MM.1S (cell line): ENCODE data around the gene FXYD2.

Source experiments
- DNase-seq: peaks from one replicate; pipeline ENCODE4 v3.0.0-alpha.2; 2015
- H2AFZ ChIP-seq: fragments of 300-600 bp; sonication (generic); 2 replicates; pipeline ENCODE4 v1.6.0; 2016; ENCODE audit warnings: antibody characterized with exemption, low read length
- H3F3A ChIP-seq: fragments of 300-600 bp; sonication (generic); 2 replicates; pipeline ENCODE4 v1.6.1; 2016; ENCODE audit warnings: mild to moderate bottlenecking, antibody characterized with exemption, low read length, moderate library complexity, mixed read lengths; ENCODE audit not compliant: insufficient read depth
- H3K27ac ChIP-seq: fragments of 300-600 bp; sonication (generic); 2 replicates; pipeline ENCODE4 v1.5.1; 2016; ENCODE audit warnings: mild to moderate bottlenecking, low read length
- H3K27me3 ChIP-seq: fragments of 300-600 bp; sonication (generic); replicated peaks from 2 replicates; pipeline ENCODE4 v1.6.0; 2016; ENCODE audit warnings: low read length; ENCODE audit not compliant: insufficient read depth
- H3K36me3 ChIP-seq: fragments of 300-600 bp; sonication (generic); replicated peaks from 2 replicates; pipeline ENCODE4 v1.6.1; 2016; ENCODE audit warnings: mild to moderate bottlenecking, low read length, mixed read lengths; ENCODE audit not compliant: insufficient read depth
- H3K4me1 ChIP-seq: fragments of 300-600 bp; sonication (generic); 2 replicates; pipeline ENCODE4 v1.6.1; 2016; ENCODE audit warnings: low read length, mixed read lengths
- H3K4me2 ChIP-seq: fragments of 300-600 bp; sonication (generic); 2 replicates; pipeline ENCODE4 v1.6.0; 2016; ENCODE audit warnings: low read depth, low read length
- H3K4me3 ChIP-seq: fragments of 300-600 bp; sonication (generic); 2 replicates; pipeline ENCODE4 v1.5.1; 2016; ENCODE audit warnings: low read length, mixed read lengths
- H3K79me2 ChIP-seq: fragments of 300-600 bp; sonication (generic); 2 replicates; pipeline ENCODE4 v1.6.1; 2016; ENCODE audit warnings: mixed run types, low read length, mixed read lengths
- H3K9ac ChIP-seq: fragments of 300-600 bp; sonication (generic); 2 replicates; pipeline ENCODE4 v1.6.1; 2016; ENCODE audit warnings: low read length, mixed read lengths
- H3K9me2 ChIP-seq: fragments of 300-600 bp; sonication (generic); replicated peaks from 2 replicates; pipeline ENCODE4 v1.6.1; 2016; ENCODE audit warnings: mild to moderate bottlenecking, low read length, mixed read lengths; ENCODE audit not compliant: insufficient read depth
- H3K9me3 ChIP-seq: fragments of 300-600 bp; sonication (generic); replicated peaks from 2 replicates; pipeline ENCODE4 v1.6.1; 2016; ENCODE audit warnings: mild to moderate bottlenecking, low read length, mixed read lengths; ENCODE audit not compliant: insufficient read depth
- H4K20me1 ChIP-seq: fragments of 300-600 bp; sonication (generic); 2 replicates; pipeline ENCODE4 v1.6.1; 2016; ENCODE audit warnings: mild to moderate bottlenecking, low read length, moderate library complexity, mixed read lengths; ENCODE audit not compliant: insufficient read depth
- EZH2 ChIP-seq: fragments of 300-600 bp; sonication (generic); optimal IDR thresholded peaks from 2 replicates; pipeline ENCODE3; 2017; ENCODE audit warnings: low read depth, mild to moderate bottlenecking, antibody characterized with exemption, low read length, mixed read lengths
- EZH2phosphoT487 ChIP-seq: fragments of 300-600 bp; sonication (generic); IDR thresholded peaks from 2 replicates; pipeline ENCODE4 v1.6.1; 2018; ENCODE audit warnings: antibody characterized with exemption, low read length
- TF ChIP-seq, protein P1 (sequence below): fragments of 300-600 bp; sonication (generic); IDR thresholded peaks from 2 replicates; pipeline ENCODE4 v1.5.1; 2016; ENCODE audit warnings: antibody characterized with exemption, low read length, mixed read lengths

The FXYD2 gene

DNA sequence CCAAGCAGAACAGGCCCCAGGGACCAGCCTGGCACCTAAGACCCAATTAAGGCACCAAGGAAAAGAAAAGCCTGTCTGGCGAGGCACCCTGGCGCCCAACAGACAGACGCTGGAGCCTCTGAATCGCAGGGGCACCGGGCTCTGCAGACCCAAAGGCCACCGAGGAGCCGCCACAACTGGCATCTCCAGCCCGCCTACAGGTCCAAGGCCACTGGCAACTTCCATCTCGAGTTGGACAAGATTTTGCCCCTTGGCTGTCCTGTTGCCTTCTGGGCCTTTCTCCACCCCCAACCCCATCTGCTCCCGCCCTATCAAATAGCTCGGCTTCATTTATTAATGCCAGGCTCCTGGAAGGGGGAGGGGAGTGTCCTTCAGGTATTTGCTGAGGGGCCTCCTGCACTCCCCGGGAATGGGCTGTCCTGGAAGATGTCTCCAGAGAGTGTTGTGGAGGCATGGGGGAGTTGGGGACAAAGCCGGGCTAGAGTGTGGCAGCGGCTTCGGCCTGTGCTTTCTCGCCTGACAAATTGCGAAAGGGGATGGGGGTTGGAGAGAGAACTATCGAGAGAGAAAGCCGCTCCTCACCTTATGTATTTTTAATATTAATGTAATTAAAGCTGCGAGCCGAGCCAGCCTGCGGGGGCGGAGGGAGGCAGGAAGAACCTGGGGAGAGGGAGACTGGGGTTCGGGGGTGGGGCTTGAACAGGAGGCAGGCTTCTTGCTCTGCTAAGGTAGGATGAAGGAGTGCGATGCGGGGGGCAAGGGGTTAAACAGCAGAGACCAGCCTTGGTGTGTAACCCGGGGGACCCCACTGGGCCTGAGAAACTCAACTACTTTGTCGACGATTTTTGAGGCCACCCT lies 29.5 kb downstream of the FXYD2 start:
- Histone ChIP-seq H3K9me3 (no peaks in the 10 kb centered on the region), H3K4me3 (no peak overlapping the region), H3K36me3 (no peaks in the 10 kb centered on the region), H3K79me2 (no peaks in the 10 kb centered on the region), H3K9me2 (no peaks in the 10 kb centered on the region), H2AFZ (no peak overlapping the region), H3K27me3 (peaks cover 68% of the 10 kb centered on the region), H3F3A (no peaks in the 10 kb centered on the region), H3K9ac (no peak overlapping the region), H3K4me2 (no peak overlapping the region), H4K20me1 (no peaks in the 10 kb centered on the region), H3K27ac (no peak overlapping the region), H3K4me1 (no peaks in the 10 kb centered on the region)
- TF ChIP-seq EZH2 (no peak), EZH2phosphoT487 (no peak)
- TF ChIP-seq, protein P1, sequence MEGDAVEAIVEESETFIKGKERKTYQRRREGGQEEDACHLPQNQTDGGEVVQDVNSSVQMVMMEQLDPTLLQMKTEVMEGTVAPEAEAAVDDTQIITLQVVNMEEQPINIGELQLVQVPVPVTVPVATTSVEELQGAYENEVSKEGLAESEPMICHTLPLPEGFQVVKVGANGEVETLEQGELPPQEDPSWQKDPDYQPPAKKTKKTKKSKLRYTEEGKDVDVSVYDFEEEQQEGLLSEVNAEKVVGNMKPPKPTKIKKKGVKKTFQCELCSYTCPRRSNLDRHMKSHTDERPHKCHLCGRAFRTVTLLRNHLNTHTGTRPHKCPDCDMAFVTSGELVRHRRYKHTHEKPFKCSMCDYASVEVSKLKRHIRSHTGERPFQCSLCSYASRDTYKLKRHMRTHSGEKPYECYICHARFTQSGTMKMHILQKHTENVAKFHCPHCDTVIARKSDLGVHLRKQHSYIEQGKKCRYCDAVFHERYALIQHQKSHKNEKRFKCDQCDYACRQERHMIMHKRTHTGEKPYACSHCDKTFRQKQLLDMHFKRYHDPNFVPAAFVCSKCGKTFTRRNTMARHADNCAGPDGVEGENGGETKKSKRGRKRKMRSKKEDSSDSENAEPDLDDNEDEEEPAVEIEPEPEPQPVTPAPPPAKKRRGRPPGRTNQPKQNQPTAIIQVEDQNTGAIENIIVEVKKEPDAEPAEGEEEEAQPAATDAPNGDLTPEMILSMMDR: no peak
- no peak for DNase-seq

DNA sequence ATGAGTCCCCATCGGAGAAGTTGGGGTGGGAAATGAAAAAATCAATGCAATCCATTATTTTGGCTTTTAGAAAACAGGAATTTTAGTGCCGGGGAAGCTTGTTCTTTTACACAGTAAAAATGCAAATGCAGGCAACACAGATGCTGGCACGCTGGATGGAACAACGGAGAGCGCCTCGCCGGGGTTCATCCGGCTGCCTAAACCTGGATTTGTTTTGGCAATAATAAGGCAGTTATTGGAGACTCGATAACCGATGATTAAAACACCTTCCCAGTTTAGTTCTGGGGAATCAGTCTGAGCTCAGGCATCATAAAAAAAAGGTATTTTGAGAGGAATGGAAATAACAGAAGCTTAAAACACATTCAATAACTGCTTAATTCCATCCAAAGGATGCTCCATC lies 30.4 kb downstream of the FXYD2 start:
- TF ChIP-seq EZH2phosphoT487 (no peak), EZH2 (no peak)
- TF ChIP-seq, protein P1: no peak
- Histone ChIP-seq H2AFZ (no peak overlapping the region), H3K4me3 (no peak overlapping the region), H3K4me1 (no peaks in the 10 kb centered on the region), H3K4me2 (no peak overlapping the region), H3K36me3 (no peaks in the 10 kb centered on the region), H3K9ac (no peak overlapping the region), H3K27ac (no peak overlapping the region), H3K9me3 (no peaks in the 10 kb centered on the region), H3F3A (no peaks in the 10 kb centered on the region), H3K9me2 (no peaks in the 10 kb centered on the region), H4K20me1 (no peaks in the 10 kb centered on the region), H3K79me2 (no peaks in the 10 kb centered on the region), H3K27me3 (peaks cover 72% of the 10 kb centered on the region)
- DNase-seq: no peak

DNA sequence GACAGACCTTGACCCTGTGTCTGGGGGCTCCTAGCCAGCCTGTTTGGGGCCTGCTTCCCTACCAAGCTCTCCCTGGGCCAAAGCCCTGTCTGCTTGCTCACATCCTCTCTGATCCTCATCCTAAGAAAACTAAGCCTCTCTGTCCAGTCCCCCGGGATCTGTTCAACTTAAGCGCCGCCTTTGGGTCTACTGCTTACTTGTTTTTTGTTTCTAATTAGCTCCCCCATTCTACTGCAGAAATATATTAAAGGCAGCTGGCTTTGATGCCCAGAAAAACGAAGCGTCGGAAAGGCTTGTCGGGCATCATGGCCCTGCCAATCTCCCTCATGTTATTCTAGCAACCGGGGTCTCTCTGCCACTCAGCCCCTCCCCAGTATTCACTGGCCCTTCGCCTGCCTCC lies 31.0 kb downstream of the FXYD2 start:
- TF ChIP-seq, protein P1: no peak
- no peak for TF ChIP-seq EZH2phosphoT487
- no peak for TF ChIP-seq EZH2
- Histone ChIP-seq H3K36me3 (no peaks in the 10 kb centered on the region), H3K4me1 (no peaks in the 10 kb centered on the region), H3K9me2 (no peaks in the 10 kb centered on the region), H2AFZ (no peak overlapping the region), H3F3A (no peaks in the 10 kb centered on the region), H3K4me3 (no peak overlapping the region), H3K9ac (no peak overlapping the region), H3K27ac (no peak overlapping the region), H3K79me2 (no peaks in the 10 kb centered on the region), H3K27me3 (peaks cover 68% of the 10 kb centered on the region), H3K4me2 (no peak overlapping the region), H4K20me1 (no peaks in the 10 kb centered on the region), H3K9me3 (no peaks in the 10 kb centered on the region)
- no peak for DNase-seq
